ENCODE results near the gene POU2AF3.
"Not testable (repeated sequence)": the region's sequence is repeated elsewhere in the genome, so short reads cannot be mapped to it uniquely, and the experiment has no call there.

POU2AF3 gene

DNA sequence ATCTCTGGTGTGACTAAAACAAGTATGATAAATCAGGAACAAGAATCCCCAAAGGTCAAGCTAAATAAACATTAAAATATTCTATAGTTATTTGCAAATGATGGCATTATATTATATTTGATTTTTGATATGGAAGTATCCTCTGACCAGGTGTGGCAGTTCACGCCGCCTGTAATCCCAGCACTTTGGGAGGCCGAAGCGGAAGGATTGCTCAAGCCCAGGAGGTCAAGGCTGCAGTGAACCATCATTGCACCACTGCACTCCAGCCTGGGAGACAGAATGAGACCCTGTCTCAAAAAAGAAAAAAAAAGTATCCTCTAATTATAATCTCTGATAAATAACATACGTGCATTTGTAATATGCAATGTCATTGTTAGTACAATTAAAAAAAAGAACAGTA lies 6.6 kb upstream of the POU2AF3 start:
- no peak overlapping the region for H3K27ac ChIP-seq
- no peak for TF ChIP-seq ZFX (IDR thresholded peaks at IDR 0.05)
- TF ChIP-seq, protein P1, sequence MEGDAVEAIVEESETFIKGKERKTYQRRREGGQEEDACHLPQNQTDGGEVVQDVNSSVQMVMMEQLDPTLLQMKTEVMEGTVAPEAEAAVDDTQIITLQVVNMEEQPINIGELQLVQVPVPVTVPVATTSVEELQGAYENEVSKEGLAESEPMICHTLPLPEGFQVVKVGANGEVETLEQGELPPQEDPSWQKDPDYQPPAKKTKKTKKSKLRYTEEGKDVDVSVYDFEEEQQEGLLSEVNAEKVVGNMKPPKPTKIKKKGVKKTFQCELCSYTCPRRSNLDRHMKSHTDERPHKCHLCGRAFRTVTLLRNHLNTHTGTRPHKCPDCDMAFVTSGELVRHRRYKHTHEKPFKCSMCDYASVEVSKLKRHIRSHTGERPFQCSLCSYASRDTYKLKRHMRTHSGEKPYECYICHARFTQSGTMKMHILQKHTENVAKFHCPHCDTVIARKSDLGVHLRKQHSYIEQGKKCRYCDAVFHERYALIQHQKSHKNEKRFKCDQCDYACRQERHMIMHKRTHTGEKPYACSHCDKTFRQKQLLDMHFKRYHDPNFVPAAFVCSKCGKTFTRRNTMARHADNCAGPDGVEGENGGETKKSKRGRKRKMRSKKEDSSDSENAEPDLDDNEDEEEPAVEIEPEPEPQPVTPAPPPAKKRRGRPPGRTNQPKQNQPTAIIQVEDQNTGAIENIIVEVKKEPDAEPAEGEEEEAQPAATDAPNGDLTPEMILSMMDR (conservative IDR thresholded peaks at IDR 0.05), result no peak

DNA sequence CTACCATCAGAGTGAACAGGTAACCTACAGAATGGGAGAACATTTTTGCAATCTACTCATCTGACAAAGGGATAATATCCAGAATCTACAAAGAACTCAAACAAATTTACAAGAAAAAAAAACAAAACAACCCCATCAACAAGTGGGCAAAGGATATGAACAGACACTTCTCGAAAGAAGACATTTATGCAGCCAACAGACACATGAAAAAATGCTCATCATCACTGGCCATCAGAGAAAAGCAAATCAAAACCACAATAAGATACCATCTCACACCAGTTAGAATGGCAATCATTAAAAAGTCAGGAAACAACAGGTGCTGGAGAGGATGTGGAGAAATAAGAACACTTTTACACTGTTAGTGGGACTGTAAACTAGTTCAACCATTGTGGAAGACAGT lies 5.9 kb upstream of the POU2AF3 start:
- H3K27ac ChIP-seq, result not testable (repeated sequence)

DNA sequence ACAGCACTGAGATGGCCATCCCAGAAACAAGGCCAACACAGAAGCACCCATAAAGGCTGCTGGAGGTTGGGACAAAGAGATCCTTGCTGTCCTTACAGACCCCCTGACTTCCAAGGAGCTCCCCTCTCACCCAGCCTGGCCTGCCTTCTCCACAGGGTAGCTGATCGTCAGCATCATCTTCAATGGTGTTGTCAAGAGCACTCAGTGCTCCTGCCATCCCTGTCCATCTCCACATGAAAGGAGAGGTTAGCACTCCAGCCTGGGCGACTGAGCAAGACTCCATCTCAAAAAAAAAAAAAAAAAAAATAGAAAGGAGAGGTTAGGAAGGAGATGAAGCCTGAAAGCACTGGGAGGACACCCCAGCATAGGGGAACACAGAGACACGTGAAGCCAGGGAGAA lies 2.1 kb upstream of the POU2AF3 start:
- no peak overlapping the region for H3K27ac ChIP-seq
- TF ChIP-seq ZFX (IDR thresholded peaks at IDR 0.05), result no peak
- TF ChIP-seq, protein P1 (conservative IDR thresholded peaks at IDR 0.05), result no peak

DNA sequence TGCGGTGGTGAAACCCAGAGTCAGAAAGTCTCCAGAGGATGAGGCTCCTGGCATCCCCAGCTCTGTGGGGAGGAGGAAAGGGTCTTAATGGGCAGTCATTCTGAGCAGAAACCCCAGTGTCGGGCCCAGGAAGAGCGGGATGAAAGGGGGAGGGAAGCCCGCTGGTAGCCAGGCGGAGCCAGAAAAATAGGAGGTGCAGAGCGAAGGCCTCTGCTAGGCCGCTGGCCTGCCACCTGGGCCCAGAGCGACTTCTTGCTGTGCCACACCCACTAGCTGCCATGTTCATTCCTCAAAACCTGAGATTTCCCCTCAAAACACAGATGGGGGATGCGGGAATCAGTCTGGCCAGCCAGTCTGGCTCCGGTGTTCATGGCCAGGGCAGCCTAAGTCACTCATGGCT lies 650 bp upstream of the POU2AF3 start:
- H3K27ac ChIP-seq, result no peak overlapping the region
- TF ChIP-seq, protein P1 (conservative IDR thresholded peaks at IDR 0.05), result no peak
- no peak for TF ChIP-seq ZFX (IDR thresholded peaks at IDR 0.05)

DNA sequence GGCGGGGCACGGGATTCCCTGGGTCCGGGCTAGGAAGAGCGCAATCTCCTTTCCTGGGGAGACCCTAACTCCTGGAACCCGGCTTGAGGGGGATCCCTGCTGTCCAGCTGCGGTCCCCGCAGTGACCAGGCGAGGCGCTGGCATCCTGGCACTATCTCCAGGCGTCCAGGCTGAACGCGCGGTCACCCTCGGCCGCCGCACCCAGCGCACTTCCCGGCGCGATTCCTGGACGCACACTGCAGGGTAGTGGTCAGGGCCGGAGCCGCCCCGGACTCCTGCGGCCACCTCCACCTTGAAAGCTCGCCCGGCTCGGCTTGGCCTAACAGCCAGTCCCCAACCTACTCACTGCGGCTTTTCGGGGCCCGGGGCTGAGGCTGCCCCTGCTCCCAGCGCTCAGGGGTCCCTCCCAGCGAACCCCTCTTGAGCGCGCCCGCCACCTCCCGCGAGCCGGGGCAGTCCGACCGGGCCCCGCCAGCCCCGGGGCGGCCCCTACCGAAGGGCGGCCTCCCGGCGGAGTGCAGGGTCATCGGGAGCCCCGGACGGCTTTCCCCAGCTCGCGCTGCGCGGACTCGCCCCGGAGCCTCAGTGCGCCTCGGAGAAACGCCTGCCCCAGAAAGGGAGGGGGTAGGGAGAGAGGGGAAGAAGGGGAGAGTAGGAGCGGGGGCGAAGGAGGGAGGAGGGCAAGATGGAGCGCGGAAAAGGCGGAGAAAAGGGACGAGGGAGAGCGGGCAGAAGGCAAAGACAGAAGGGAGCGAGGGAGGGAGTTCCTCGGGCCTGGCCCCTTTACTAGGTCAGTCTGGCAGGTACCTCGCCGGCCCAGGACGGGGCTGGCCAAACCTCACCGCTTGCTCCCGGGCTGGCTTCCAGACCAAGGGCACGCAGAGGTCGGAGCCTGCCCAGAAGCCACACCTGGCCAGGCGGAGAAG lies 1.0 kb downstream of the POU2AF3 start:
- no peak overlapping the region; the same call in 1 of the 2 replicates for H3K27ac ChIP-seq

DNA sequence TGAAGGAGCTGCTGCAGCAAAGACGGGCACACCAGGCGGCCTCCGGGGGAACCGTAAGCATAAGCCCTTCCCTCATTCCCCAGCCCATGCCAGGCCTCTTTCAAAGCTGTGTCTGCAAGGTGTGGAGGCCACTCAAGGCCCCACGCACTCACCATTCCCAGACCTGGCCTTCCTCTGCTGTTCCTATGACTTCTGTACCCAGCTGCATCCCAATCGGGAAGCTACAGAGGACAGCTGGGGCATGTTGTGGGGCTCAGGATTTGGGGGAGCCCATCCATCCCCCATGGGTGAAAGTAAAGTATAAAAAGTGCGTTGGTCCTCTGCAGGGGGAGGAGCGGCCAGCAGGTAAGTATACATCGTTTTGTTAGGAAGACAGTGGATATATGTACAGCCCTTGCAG lies 2.2 kb downstream of the POU2AF3 start:
- no peak overlapping the region; the same call in 1 of the 2 replicates for H3K27ac ChIP-seq
- TF ChIP-seq ZFX (IDR thresholded peaks at IDR 0.05), result no peak
- TF ChIP-seq, protein P1 (conservative IDR thresholded peaks at IDR 0.05), result no peak

More for the DNA sequence above, 1.0 kb downstream of the POU2AF3 start:
- TF ChIP-seq ZFX (IDR thresholded peaks at IDR 0.05), result no peak
- TF ChIP-seq, protein P1 (conservative IDR thresholded peaks at IDR 0.05), result no peak

DNA sequence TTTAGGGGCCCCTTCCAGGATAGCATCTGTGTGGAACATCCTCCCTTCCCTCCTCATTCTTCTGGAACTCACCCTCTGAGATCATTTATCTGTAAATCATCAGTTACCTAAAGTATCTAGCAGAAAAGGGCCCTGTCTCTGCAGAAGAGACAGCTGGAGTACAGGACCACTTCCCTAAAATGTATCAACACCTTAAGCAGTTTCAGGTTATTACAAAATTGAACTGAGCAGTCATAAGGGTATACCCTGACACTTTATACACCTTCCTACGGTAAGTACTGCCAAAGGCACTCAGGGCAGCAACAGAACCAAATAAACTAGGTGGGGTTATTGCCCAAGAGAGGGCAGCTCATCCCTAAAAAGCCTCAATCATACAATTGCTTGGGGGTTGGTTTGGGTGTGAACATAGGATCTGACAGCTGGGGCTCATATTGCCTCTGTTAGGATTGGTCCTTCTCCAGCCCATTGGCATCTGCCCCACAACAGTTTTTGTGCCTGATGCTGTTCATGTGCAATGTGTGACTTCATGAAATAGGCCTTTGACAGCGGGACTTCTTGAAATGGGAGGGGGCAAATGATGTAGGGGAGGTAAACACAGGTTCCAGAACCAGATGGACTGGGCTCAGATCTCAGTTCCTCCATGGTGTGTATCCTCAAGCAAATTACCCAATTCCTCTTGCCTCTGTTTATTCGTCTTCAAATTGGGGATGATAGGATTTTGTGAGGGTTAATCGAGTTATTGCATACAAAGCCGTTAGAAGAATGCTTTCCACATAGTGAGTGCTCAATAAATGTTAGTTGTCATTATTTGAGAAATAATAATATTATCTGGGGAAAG lies 2.9 kb downstream of the POU2AF3 start:
- H3K27ac ChIP-seq, result no peak overlapping the region
- TF ChIP-seq ZFX (IDR thresholded peaks at IDR 0.05), result no peak
- TF ChIP-seq, protein P1 (conservative IDR thresholded peaks at IDR 0.05), result no peak
